B cell (primary cell): Measurements from ENCODE around the gene ALPK3.

Experiments
- EZH2 ChIP-seq: IDR thresholded peaks from 2 replicates; pipeline ENCODE4 v1.6.1; 2012; ENCODE audit warnings: borderline replicate concordance, low read depth, mild to moderate bottlenecking, moderate library complexity, low read length; ENCODE audit not compliant: insufficient read depth, poor library complexity, severe bottlenecking
- TF ChIP-seq, protein P1 (sequence below): fragments of 200-600 bp; IDR thresholded peaks from one replicate; pipeline ENCODE4 v1.8.0; 2022; ENCODE audit warnings: antibody characterized with exemption, mild to moderate bottlenecking

DNA sequence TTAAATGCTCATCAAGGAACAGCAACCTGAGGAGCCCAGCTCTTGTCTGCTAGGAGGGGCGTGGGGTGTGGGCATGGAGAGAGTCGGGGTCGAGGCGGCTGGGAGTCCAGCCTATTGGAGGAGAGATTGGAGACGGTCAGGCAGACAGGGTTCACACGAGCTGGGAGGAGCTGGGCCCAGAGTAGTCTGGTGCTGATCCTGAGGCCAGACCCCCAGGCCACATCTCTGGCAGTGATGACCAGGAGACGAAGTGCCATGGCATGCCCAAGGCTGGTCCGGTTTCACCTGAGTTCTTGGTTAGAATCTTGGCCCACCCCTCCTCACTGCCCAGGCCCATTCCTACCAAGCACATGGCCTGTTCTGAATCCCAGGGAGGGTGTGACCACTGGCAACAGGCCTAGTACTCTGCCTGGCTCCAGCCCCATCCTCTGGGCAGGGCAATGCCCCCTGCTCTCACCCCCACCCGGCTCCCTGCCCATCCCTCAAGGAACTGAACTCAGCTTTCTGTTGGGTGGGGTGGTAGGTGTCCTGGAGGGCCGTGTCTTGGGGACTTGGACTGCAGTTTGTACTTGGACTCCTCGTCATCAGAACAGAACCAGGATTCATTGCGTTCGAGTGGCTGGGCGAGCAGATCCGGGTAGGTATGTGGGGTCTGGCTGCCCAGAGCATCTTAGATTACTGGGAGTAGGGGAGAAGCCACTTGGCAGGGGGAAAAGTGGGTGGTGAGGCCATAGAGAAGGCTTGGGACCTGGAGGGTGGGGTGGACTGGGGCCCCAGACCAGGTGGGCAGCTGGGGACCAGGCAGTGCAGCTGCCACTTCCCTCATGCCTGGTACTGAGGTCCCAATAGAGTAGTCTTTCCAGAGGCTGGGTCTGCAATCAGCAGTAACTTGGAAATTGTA lies 88.1 kb downstream of the ALPK3 start:
- TF ChIP-seq, protein P1, sequence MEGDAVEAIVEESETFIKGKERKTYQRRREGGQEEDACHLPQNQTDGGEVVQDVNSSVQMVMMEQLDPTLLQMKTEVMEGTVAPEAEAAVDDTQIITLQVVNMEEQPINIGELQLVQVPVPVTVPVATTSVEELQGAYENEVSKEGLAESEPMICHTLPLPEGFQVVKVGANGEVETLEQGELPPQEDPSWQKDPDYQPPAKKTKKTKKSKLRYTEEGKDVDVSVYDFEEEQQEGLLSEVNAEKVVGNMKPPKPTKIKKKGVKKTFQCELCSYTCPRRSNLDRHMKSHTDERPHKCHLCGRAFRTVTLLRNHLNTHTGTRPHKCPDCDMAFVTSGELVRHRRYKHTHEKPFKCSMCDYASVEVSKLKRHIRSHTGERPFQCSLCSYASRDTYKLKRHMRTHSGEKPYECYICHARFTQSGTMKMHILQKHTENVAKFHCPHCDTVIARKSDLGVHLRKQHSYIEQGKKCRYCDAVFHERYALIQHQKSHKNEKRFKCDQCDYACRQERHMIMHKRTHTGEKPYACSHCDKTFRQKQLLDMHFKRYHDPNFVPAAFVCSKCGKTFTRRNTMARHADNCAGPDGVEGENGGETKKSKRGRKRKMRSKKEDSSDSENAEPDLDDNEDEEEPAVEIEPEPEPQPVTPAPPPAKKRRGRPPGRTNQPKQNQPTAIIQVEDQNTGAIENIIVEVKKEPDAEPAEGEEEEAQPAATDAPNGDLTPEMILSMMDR = no peak
- TF ChIP-seq EZH2 = no peak
